ENCODE data around the gene TPSAB1. TPM values are rescaled to one million over a fixed set of nuclear protein-coding genes. Genes with fewer than 3 reads are reported as not detected.
"Not testable (repeated sequence)": the region's sequence is repeated elsewhere in the genome, so short reads cannot be mapped to it uniquely, and the experiment has no call there.

The TPSAB1 gene
- total RNA-seq, 2 donors from 2014 or later = 17.7 to 33.6 TPM

GRCh38 chr16:1245452-1246020 lies 5.0 kb downstream of the TPSAB1 start:
- no peak overlapping the region for H3K27ac ChIP-seq
- no peaks in the 10 kb centered on the region for H3K36me3 ChIP-seq
- WGBS = 52% methylated on average over 21 of the region's 22 CpGs
- TF ChIP-seq CTCF (IDR thresholded peaks at IDR 0.05) (no peak), POLR2A (IDR thresholded peaks at IDR 0.05) (no peak), POLR2AphosphoS5 (IDR thresholded peaks at IDR 0.05) (no peak)
- intact Hi-C loops (cut with DNase I) = no loop called here
- no peaks in the 10 kb centered on the region for H3K27me3 ChIP-seq (replicated peaks; ENCODE audit: insufficient read depth)
- no peaks in the 10 kb centered on the region for H3K9me3 ChIP-seq
- H3K4me3 ChIP-seq = no peak overlapping the region
- no peak for DNase-seq (ENCODE audit: low spot score)
- no peaks in the 10 kb centered on the region for H3K4me1 ChIP-seq (replicated peaks)

- H3K27me3 ChIP-seq (replicated peaks; ENCODE audit: insufficient read depth); H3K4me3 ChIP-seq; DNase-seq (ENCODE audit: low spot score); intact Hi-C loops (cut with DNase I); H3K9me3 ChIP-seq; H3K27ac ChIP-seq; H3K4me1 ChIP-seq (replicated peaks); H3K36me3 ChIP-seq: not testable (repeated sequence)
- 84% methylated on average over 14 of the region's 14 CpGs for WGBS
These were observed 7.5 kb downstream of the TPSAB1 start for GRCh38 chr16:1247903-1248537.

- H3K27me3 ChIP-seq (replicated peaks; ENCODE audit: insufficient read depth); H3K9me3 ChIP-seq; intact Hi-C loops (cut with DNase I); DNase-seq (ENCODE audit: low spot score); H3K4me1 ChIP-seq (replicated peaks); H3K4me3 ChIP-seq; H3K27ac ChIP-seq; H3K36me3 ChIP-seq: not testable (repeated sequence)
- no CpG with 5 or more reads among the region's 43 CpGs for whole genome bisulfite sequencing
These were observed 8.7 kb downstream of the TPSAB1 start for GRCh38 chr16:1249031-1249755.

GRCh38 chr16:1253701-1254364 lies 13.3 kb downstream of the TPSAB1 start:
- DNase-seq (ENCODE audit: low spot score); H3K9me3 ChIP-seq; H3K27ac ChIP-seq; intact Hi-C loops (cut with DNase I); H3K4me1 ChIP-seq (replicated peaks); H3K36me3 ChIP-seq; H3K4me3 ChIP-seq; H3K27me3 ChIP-seq (replicated peaks; ENCODE audit: insufficient read depth): not testable (repeated sequence)
- WGBS = no CpG with 5 or more reads among the region's 47 CpGs

- H3K9me3 ChIP-seq; H3K36me3 ChIP-seq; DNase-seq (ENCODE audit: low spot score); H3K4me1 ChIP-seq (replicated peaks); H3K4me3 ChIP-seq; H3K27ac ChIP-seq; H3K27me3 ChIP-seq (replicated peaks; ENCODE audit: insufficient read depth); intact Hi-C loops (cut with DNase I): not testable (repeated sequence)
- no CpG with 5 or more reads among the region's 3 CpGs for WGBS
These were observed 14.3 kb downstream of the TPSAB1 start for GRCh38 chr16:1254821-1255220.

GRCh38 chr16:1255276-1256122 lies 15.0 kb downstream of the TPSAB1 start, which contains the start of gene TPSD1:
TSS of gene TPSD1 (plus strand) at chr16:1256069. CDS start at chr16:1256281, 212 bp downstream.
- DNase-seq (ENCODE audit: low spot score); H3K4me1 ChIP-seq (replicated peaks); intact Hi-C loops (cut with DNase I); H3K27ac ChIP-seq; H3K27me3 ChIP-seq (replicated peaks; ENCODE audit: insufficient read depth); H3K9me3 ChIP-seq; H3K36me3 ChIP-seq; H3K4me3 ChIP-seq: not testable (repeated sequence)
- WGBS = 57% methylated on average over 21 of the region's 26 CpGs

GRCh38 chr16:1256296-1256873 lies 15.9 kb downstream of the TPSAB1 start:
- H3K4me3 ChIP-seq; H3K36me3 ChIP-seq; intact Hi-C loops (cut with DNase I); H3K4me1 ChIP-seq (replicated peaks); H3K27ac ChIP-seq; DNase-seq (ENCODE audit: low spot score); H3K9me3 ChIP-seq: not testable (repeated sequence)
- H3K27me3 ChIP-seq (replicated peaks; ENCODE audit: insufficient read depth) = peaks cover 16% of the 10 kb centered on the region
- WGBS = 73% methylated on average over 22 of the region's 23 CpGs

All from prostate gland (tissue), 2 donors.